NCI-H774 (cell line): Measurements from ENCODE around the gene RAB18.
"Not testable (repeated sequence)": the region's sequence is repeated elsewhere in the genome, so short reads cannot be mapped to it uniquely, and the experiment has no call there.

Experiments used
- DNase-seq: peaks from one replicate; lab custom pipeline; 2025; lab: John Stamatoyannopoulos, UW

Gene RAB18

GRCh38 chr10:27504007-27504807, at the start of gene RAB18:
TSS of gene RAB18 (plus strand) at chr10:27504304. CDS start at chr10:27504370, 66 bp downstream.
- peak; percentile 95 for DNase-seq

- DNase-seq: no peak
Observed at GRCh38 chr10:27454837-27455236, 49.3 kb upstream of the RAB18 start.

GRCh38 chr10:27457261-27457945, 46.7 kb upstream of the RAB18 start:
- DNase-seq: no peak

GRCh38 chr10:27457966-27458365, 46.1 kb upstream of the RAB18 start:
- no peak for DNase-seq

- DNase-seq: no peak
Observed at GRCh38 chr10:27461312-27461711, 42.8 kb upstream of the RAB18 start.

GRCh38 chr10:27463961-27464360, 40.1 kb upstream of the RAB18 start:
- DNase-seq: no peak

- DNase-seq: no peak
Observed at GRCh38 chr10:27464993-27465392, 39.1 kb upstream of the RAB18 start.

GRCh38 chr10:27465596-27465995, 38.5 kb upstream of the RAB18 start:
- DNase-seq: not testable (repeated sequence)

- no peak for DNase-seq
Observed at GRCh38 chr10:27470885-27471284, 33.2 kb upstream of the RAB18 start.

- no peak for DNase-seq
Observed at GRCh38 chr10:27474741-27475140, 29.4 kb upstream of the RAB18 start.

- DNase-seq: no peak
Observed at GRCh38 chr10:27479016-27479415, 25.1 kb upstream of the RAB18 start.

- no peak for DNase-seq
Observed at GRCh38 chr10:27481486-27481885, 22.6 kb upstream of the RAB18 start.

- DNase-seq: no peak
Observed at GRCh38 chr10:27482984-27483956, 20.8 kb upstream of the RAB18 start.

GRCh38 chr10:27485368-27485767, 18.7 kb upstream of the RAB18 start:
- no peak for DNase-seq

GRCh38 chr10:27485986-27486385, 18.1 kb upstream of the RAB18 start:
- no peak for DNase-seq

GRCh38 chr10:27490807-27491206, 13.3 kb upstream of the RAB18 start:
- no peak for DNase-seq

- DNase-seq: no peak
Observed at GRCh38 chr10:27494116-27494805, 9.8 kb upstream of the RAB18 start.

- DNase-seq: no peak
Observed at GRCh38 chr10:27496137-27496536, 8.0 kb upstream of the RAB18 start.

GRCh38 chr10:27500096-27500495, 4.0 kb upstream of the RAB18 start:
- DNase-seq: no peak

GRCh38 chr10:27500886-27501285, 3.2 kb upstream of the RAB18 start:
- no peak for DNase-seq

- no peak for DNase-seq
Observed at GRCh38 chr10:27503498-27504006, 552 bp upstream of the RAB18 start.
